Prostate gland (tissue), 2 donors: Measurements from ENCODE around the gene GPR158. TPM values are rescaled to one million over a fixed set of nuclear protein-coding genes. Genes with fewer than 3 reads are reported as not detected.

Experiments used
- DNase-seq: peaks from one replicate; pipeline ENCODE4 v3.0.0-alpha.2; 2019; ENCODE audit warnings: low spot score
- H3K27ac ChIP-seq, 2 donors: fragments of 200-600 bp; sonication (generic); 2 replicates each; pipeline ENCODE4 v1.5.1; 2017 to 2019
- H3K27me3 ChIP-seq: fragments of 200-600 bp; sonication (generic); replicated peaks from 2 replicates; pipeline ENCODE4 v1.5.1; 2019; ENCODE audit not compliant: insufficient read depth
- H3K36me3 ChIP-seq, 2 donors: fragments of 200-600 bp; sonication (generic); 1 replicate in 1 of 2; 2 replicates in 1 of 2; pipeline versions ENCODE4 v1.5.1 to v1.8.1; 2017 to 2019
- H3K4me1 ChIP-seq: fragments of 200-600 bp; sonication (generic); replicated peaks from 2 replicates; pipeline ENCODE4 v1.5.1; 2019
- H3K4me3 ChIP-seq, 2 donors: fragments of 200-600 bp; sonication (generic); 2 replicates each; pipeline ENCODE4 v1.5.1; 2017 to 2019
- H3K9me3 ChIP-seq: fragments of 200-600 bp; sonication (generic); 2 replicates; pipeline ENCODE4 v1.5.1; 2017
- POLR2A ChIP-seq: fragments of 450-650 bp; IDR thresholded peaks from one replicate; pipeline ENCODE4 v1.6.1; 2016; ENCODE audit warnings: antibody characterized with exemption, mild to moderate bottlenecking
- POLR2AphosphoS5 ChIP-seq: sonication (generic); formaldehyde crosslinking; IDR thresholded peaks from one replicate; pipeline ENCODE4 v1.6.1; 2017; ENCODE audit warnings: antibody characterized with exemption
- WGBS: methylation state at CpG from one replicate; pipeline ENCODE4 v1.1.5; 2018; 5-methylcytosine and 5-hydroxymethylcytosine counted together
- intact Hi-C: fragments of 100-400 bp; cut with DNase I; formaldehyde crosslinking; loops from one replicate; pipeline ENCODE4 v1.14.2; 2022
- total RNA-seq, 2 donors: library from RNA; depleted of rRNA; stranded (reverse); fragments of >200 nt; gene quantifications; one replicate each; pipeline ENCODE4 v1.1.0, GENCODE V29; 2016
- TF ChIP-seq, protein P1 (sequence below), 4 experiments: fragments of 200-600 bp in 2 of 4; fragments of 450-650 bp in 2 of 4; sonication (generic) in 2 of 4; IDR thresholded peaks; 1 replicate in 3 of 4; 2 replicates in 1 of 4; pipeline ENCODE4 v1.5.1; 2016 to 2019; ENCODE audit warnings: antibody characterized with exemption in 4 of 4, mild to moderate bottlenecking in 2 of 4, moderate library complexity in 2 of 4

Gene GPR158
- total RNA-seq, 2 donors from 2014 or later, result 0.36 to 1.5 TPM

DNA sequence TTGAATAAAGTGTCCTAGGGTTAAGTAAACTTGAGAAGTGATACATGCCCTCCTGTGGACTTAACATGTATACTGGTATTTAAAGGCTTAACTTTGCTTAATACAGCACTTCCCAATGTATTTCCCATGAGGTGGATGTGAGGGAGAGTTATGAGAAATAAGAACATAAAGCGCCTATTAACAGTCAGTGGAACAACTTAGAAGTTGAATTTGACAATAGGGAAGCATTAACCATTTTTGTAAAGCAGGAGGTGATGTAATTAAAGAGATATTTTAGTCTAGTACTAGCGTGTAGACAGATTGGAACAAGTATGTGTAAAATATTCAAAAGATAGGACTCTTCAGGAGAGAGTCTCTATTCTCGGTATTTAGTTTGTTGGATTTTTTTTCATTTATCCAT, 322.4 kb downstream of the GPR158 start:
- no peak for DNase-seq

DNA sequence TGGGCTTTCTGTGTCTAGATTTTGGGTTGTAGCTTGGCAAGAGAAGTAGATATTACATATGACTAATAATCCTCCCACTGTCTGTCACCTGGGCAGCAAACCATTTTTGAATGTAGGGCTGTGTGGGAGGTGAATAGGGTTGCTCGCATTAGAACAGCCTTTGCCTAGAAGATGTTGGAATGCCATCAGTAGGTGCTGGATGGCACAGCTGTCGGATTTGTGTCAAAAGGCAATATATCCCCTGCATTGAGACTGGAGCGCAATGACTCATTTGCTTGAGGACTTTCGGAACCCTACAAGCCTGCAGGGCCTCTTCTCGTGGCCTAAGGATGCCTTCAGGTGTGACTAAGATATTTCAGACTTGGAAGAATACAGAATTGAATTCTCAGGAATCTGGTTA, 323.8 kb downstream of the GPR158 start:
- no peaks in the 10 kb centered on the region for H3K36me3 ChIP-seq
- no peaks in the 10 kb centered on the region for H3K27me3 ChIP-seq
- WGBS, result 81% methylated on average over 5 of the region's 5 CpGs
- intact Hi-C loops, result no loop called here
- no peak overlapping the region for H3K4me3 ChIP-seq
- H3K9me3 ChIP-seq, result no peaks in the 10 kb centered on the region
- TF ChIP-seq POLR2A, result no peak
- TF ChIP-seq, protein P1, sequence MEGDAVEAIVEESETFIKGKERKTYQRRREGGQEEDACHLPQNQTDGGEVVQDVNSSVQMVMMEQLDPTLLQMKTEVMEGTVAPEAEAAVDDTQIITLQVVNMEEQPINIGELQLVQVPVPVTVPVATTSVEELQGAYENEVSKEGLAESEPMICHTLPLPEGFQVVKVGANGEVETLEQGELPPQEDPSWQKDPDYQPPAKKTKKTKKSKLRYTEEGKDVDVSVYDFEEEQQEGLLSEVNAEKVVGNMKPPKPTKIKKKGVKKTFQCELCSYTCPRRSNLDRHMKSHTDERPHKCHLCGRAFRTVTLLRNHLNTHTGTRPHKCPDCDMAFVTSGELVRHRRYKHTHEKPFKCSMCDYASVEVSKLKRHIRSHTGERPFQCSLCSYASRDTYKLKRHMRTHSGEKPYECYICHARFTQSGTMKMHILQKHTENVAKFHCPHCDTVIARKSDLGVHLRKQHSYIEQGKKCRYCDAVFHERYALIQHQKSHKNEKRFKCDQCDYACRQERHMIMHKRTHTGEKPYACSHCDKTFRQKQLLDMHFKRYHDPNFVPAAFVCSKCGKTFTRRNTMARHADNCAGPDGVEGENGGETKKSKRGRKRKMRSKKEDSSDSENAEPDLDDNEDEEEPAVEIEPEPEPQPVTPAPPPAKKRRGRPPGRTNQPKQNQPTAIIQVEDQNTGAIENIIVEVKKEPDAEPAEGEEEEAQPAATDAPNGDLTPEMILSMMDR (IDR thresholded peaks at IDR 0.05), result no peak
- no peak for TF ChIP-seq POLR2AphosphoS5
- H3K27ac ChIP-seq, result no peak overlapping the region
- DNase-seq, result no peak
- H3K4me1 ChIP-seq, result no peaks in the 10 kb centered on the region

More for the DNA sequence above, 322.4 kb downstream of the GPR158 start:
- TF ChIP-seq POLR2A (no peak), POLR2AphosphoS5 (no peak)
- TF ChIP-seq, protein P1 (IDR thresholded peaks at IDR 0.05), result no peak
- no peak overlapping the region for H3K27ac ChIP-seq
- H3K4me1 ChIP-seq, result no peaks in the 10 kb centered on the region
- 42% methylated on average over 3 of the region's 3 CpGs for WGBS
- H3K27me3 ChIP-seq, result no peaks in the 10 kb centered on the region
- H3K36me3 ChIP-seq, result no peaks in the 10 kb centered on the region
- H3K4me3 ChIP-seq, result no peak overlapping the region
- intact Hi-C loops, result no loop called here
- no peaks in the 10 kb centered on the region for H3K9me3 ChIP-seq

DNA sequence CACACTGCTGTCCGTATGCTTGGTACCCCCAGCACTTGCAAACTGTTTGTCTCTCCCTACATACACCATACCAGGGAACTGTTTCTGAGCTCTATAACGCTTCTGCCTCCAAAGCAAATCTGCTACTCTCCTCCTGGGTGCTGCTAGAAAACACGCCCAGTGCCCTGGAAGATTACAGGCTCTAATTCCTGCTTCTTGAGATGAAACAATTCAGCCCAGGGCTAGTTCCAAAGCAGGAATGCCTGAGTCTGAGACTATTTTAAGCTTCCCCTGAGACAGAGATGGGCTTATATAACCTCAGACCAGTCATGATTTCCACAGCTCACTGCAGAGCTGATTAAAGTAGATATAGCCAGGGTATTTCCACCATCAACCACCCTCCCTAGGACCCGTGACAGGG, 327.1 kb downstream of the GPR158 start:
- no peak for DNase-seq
- Histone ChIP-seq H3K36me3 (no peaks in the 10 kb centered on the region), H3K27ac (no peak overlapping the region), H3K27me3 (no peaks in the 10 kb centered on the region), H3K9me3 (no peaks in the 10 kb centered on the region), H3K4me1 (no peaks in the 10 kb centered on the region), H3K4me3 (no peak overlapping the region)
- intact Hi-C loops, result no loop called here
- TF ChIP-seq POLR2AphosphoS5 (no peak), POLR2A (no peak)
- TF ChIP-seq, protein P1 (IDR thresholded peaks at IDR 0.05), result no peak
- 59% methylated on average over 4 of the region's 4 CpGs for WGBS

DNA sequence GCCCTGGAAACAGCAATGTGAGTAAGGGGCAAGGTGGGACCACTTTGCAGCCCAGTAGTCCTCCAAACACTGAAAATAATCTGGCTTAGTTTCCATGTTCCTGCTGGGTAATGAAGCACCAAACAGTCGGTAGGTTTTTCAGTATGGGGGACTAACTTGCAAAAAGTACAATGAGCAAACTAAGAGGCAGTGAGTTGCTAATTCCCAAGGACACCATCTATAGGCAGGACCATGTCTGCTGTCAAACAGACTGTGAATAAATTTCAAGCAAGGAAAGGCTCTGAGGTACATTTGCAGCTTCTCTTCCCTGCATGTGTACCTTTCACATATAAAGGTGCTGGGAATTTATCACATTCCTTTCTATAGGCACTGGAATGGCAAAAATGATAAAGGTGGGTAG, 327.7 kb downstream of the GPR158 start:
- 44% methylated on average over 1 of the region's 1 CpG for WGBS
- Histone ChIP-seq H3K27ac (no peak overlapping the region), H3K9me3 (no peaks in the 10 kb centered on the region), H3K36me3 (no peaks in the 10 kb centered on the region), H3K4me1 (no peaks in the 10 kb centered on the region), H3K27me3 (no peaks in the 10 kb centered on the region), H3K4me3 (no peak overlapping the region)
- DNase-seq, result no peak
- TF ChIP-seq POLR2A (no peak), POLR2AphosphoS5 (no peak)
- TF ChIP-seq, protein P1 (IDR thresholded peaks at IDR 0.05), result no peak
- intact Hi-C loops, result no loop called here

DNA sequence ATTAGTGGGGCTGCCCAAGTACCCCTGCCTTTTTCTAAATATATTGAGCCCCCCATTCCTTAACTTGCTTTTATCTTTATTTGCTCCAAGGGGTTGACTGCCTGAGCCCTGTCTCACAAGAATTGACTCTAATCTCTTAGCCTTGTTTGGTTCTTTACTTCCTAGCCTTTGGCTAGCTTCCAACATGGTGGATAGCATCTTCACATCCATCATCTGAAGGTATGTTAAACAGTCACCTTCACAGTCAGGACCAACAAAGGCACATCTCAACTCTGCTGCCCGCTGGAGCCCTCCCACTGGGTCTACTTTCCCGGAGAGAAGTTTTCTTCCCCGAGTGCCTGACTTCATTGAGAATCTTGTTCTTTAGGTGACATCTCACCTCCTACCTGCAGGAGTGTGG, 329.5 kb downstream of the GPR158 start:
- H3K27ac ChIP-seq, result no peak overlapping the region
- no peaks in the 10 kb centered on the region for H3K36me3 ChIP-seq
- WGBS, result 44% methylated on average over 3 of the region's 3 CpGs
- H3K4me3 ChIP-seq, result no peak overlapping the region
- no peaks in the 10 kb centered on the region for H3K27me3 ChIP-seq
- TF ChIP-seq POLR2AphosphoS5, result no peak
- TF ChIP-seq, protein P1 (IDR thresholded peaks at IDR 0.05), result no peak
- no peak for TF ChIP-seq POLR2A
- intact Hi-C loops, result no loop called here
- no peaks in the 10 kb centered on the region for H3K9me3 ChIP-seq
- DNase-seq, result no peak
- no peaks in the 10 kb centered on the region for H3K4me1 ChIP-seq
